ENCODE results near the gene SLC43A2.
A peak's percentile ranks its signal among the peaks of the same experiment; 100 is the strongest.

The SLC43A2 gene

GRCh38 chr17:1646199-1646875 is 17.7 kb upstream of the SLC43A2 start:
- no peak for DNase-seq (ENCODE audit: low read depth, low spot score)
- Histone ChIP-seq H3K4me3 (ENCODE audit: insufficient read length, low read depth) (no peak overlapping the region), H3K9ac (ENCODE audit: insufficient read length, low read depth) (peak overlapping the region; percentile 50), H3K9me3 (ENCODE audit: insufficient read depth, low read length) (no peaks in the 10 kb centered on the region), H3K4me1 (ENCODE audit: insufficient read depth, insufficient read length) (peaks cover 22% of the 10 kb centered on the region), H3K36me3 (ENCODE audit: insufficient read depth, insufficient read length, low read length) (peaks cover 17% of the 10 kb centered on the region), H3K27me3 (ENCODE audit: insufficient read depth, insufficient read length) (peaks cover 19% of the 10 kb centered on the region)
- TF ChIP-seq YY1 (IDR thresholded peaks at IDR 0.05; ENCODE audit: insufficient read depth, insufficient read length): no peak
- no peak for TF ChIP-seq SUZ12 (IDR thresholded peaks at IDR 0.05; ENCODE audit: extremely low read depth, insufficient read depth, insufficient read length)
- no peak for TF ChIP-seq ZNF274 (IDR thresholded peaks at IDR 0.05; ENCODE audit: low read depth, low read length)

GRCh38 chr17:1645207-1646171 is 16.9 kb upstream of the SLC43A2 start, which contains the start of gene SCARF1:
Gene SCARF1 (minus strand): TSS chr17:1645732. CDS start chr17:1645697, 35 bp downstream.
- Histone ChIP-seq H3K4me1 (ENCODE audit: insufficient read depth, insufficient read length) (peaks cover 20% of the 10 kb centered on the region), H3K4me3 (ENCODE audit: insufficient read length, low read depth) (no peak within 1 kb of the TSS), H3K27me3 (ENCODE audit: insufficient read depth, insufficient read length) (peaks cover 19% of the 10 kb centered on the region), H3K9me3 (ENCODE audit: insufficient read depth, low read length) (no peaks in the 10 kb centered on the region), H3K9ac (ENCODE audit: insufficient read length, low read depth) (peak within 1 kb of the TSS; percentile 50), H3K36me3 (ENCODE audit: insufficient read depth, insufficient read length, low read length) (peaks cover 9% of the 10 kb centered on the region)
- no peak for TF ChIP-seq YY1 (IDR thresholded peaks at IDR 0.05; ENCODE audit: insufficient read depth, insufficient read length)
- no peak for TF ChIP-seq ZNF274 (IDR thresholded peaks at IDR 0.05; ENCODE audit: low read depth, low read length)
- no peak for TF ChIP-seq SUZ12 (IDR thresholded peaks at IDR 0.05; ENCODE audit: extremely low read depth, insufficient read depth, insufficient read length)
- DNase-seq (ENCODE audit: low read depth, low spot score): no peak

DNA sequence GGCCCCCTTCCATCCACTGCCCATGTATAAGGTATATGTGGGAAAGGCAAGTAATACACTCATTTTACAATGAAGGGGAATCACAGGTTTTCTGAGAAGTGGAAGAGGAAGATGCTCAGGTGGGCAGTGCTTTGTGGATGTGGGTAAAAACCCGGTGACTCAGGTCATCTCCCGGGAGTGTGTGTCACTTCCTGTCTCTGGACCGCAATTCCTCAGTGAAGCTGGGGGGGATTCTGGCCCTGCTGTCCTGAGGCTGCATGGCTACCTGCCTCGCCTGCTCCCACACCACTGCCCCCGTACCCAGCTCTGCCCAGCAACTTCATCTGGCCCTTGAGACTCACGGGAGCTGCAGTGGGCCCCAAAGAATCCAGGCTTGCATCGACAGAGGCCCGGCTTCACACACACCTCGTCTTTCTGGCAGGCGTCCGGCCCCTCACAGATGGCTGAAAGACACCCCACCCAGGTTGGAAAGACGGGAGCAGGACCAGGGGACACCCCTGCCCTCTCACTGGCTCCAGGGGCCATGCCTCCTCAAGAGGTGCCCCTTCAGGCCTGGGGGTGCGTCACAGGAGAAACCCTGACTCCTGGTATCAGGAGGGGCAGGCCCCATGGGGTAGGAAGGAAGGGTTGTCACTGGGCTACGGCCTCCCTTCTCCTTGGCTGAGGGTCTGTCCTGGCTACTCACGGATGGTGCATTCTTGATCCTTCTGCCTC is 16.0 kb upstream of the SLC43A2 start:
- Histone ChIP-seq H3K4me1 (ENCODE audit: insufficient read depth, insufficient read length) (peaks cover 27% of the 10 kb centered on the region), H3K9ac (ENCODE audit: insufficient read length, low read depth) (peak overlapping the region; percentile 21)
- DNase-seq (ENCODE audit: low read depth, low spot score): no peak

GRCh38 chr17:1643999-1644492 is 15.4 kb upstream of the SLC43A2 start:
- Histone ChIP-seq H3K27me3 (ENCODE audit: insufficient read depth, insufficient read length) (peaks cover 19% of the 10 kb centered on the region), H3K36me3 (ENCODE audit: insufficient read depth, insufficient read length, low read length) (peaks cover 2% of the 10 kb centered on the region), H3K9me3 (ENCODE audit: insufficient read depth, low read length) (no peaks in the 10 kb centered on the region), H3K4me3 (ENCODE audit: insufficient read length, low read depth) (peak overlapping the region; percentile 30), H3K4me1 (ENCODE audit: insufficient read depth, insufficient read length) (peaks cover 29% of the 10 kb centered on the region), H3K9ac (ENCODE audit: insufficient read length, low read depth) (no peak overlapping the region)
- DNase-seq (ENCODE audit: low read depth, low spot score): no peak
- no peak for TF ChIP-seq SUZ12 (IDR thresholded peaks at IDR 0.05; ENCODE audit: extremely low read depth, insufficient read depth, insufficient read length)
- TF ChIP-seq YY1 (IDR thresholded peaks at IDR 0.05; ENCODE audit: insufficient read depth, insufficient read length): no peak
- TF ChIP-seq ZNF274 (IDR thresholded peaks at IDR 0.05; ENCODE audit: low read depth, low read length): no peak

More for the DNA sequence above, 16.0 kb upstream of the SLC43A2 start:
- Histone ChIP-seq H3K4me3 (ENCODE audit: insufficient read length, low read depth) (no peak overlapping the region), H3K27me3 (ENCODE audit: insufficient read depth, insufficient read length) (peaks cover 19% of the 10 kb centered on the region), H3K9me3 (ENCODE audit: insufficient read depth, low read length) (no peaks in the 10 kb centered on the region), H3K36me3 (ENCODE audit: insufficient read depth, insufficient read length, low read length) (peaks cover 2% of the 10 kb centered on the region)
- TF ChIP-seq ZNF274 (IDR thresholded peaks at IDR 0.05; ENCODE audit: low read depth, low read length) (no peak), SUZ12 (IDR thresholded peaks at IDR 0.05; ENCODE audit: extremely low read depth, insufficient read depth, insufficient read length) (no peak), YY1 (IDR thresholded peaks at IDR 0.05; ENCODE audit: insufficient read depth, insufficient read length) (no peak)

- Histone ChIP-seq H3K4me1 (ENCODE audit: insufficient read depth, insufficient read length) (peaks cover 32% of the 10 kb centered on the region), H3K4me3 (ENCODE audit: insufficient read length, low read depth) (peak overlapping the region; percentile 30), H3K36me3 (ENCODE audit: insufficient read depth, insufficient read length, low read length) (peaks cover 2% of the 10 kb centered on the region), H3K9ac (ENCODE audit: insufficient read length, low read depth) (peak overlapping the region; percentile 50), H3K9me3 (ENCODE audit: insufficient read depth, low read length) (no peaks in the 10 kb centered on the region), H3K27me3 (ENCODE audit: insufficient read depth, insufficient read length) (peaks cover 19% of the 10 kb centered on the region)
- no peak for DNase-seq (ENCODE audit: low read depth, low spot score)
- TF ChIP-seq ZNF274 (IDR thresholded peaks at IDR 0.05; ENCODE audit: low read depth, low read length) (no peak), YY1 (IDR thresholded peaks at IDR 0.05; ENCODE audit: insufficient read depth, insufficient read length) (no peak), SUZ12 (IDR thresholded peaks at IDR 0.05; ENCODE audit: extremely low read depth, insufficient read depth, insufficient read length) (no peak)
Observed at GRCh38 chr17:1643293-1643998, 14.8 kb upstream of the SLC43A2 start.

GRCh38 chr17:1641065-1641403 is 12.4 kb upstream of the SLC43A2 start:
- Histone ChIP-seq H3K9me3 (ENCODE audit: insufficient read depth, low read length) (no peaks in the 10 kb centered on the region), H3K4me1 (ENCODE audit: insufficient read depth, insufficient read length) (peaks cover 24% of the 10 kb centered on the region), H3K36me3 (ENCODE audit: insufficient read depth, insufficient read length, low read length) (no peaks in the 10 kb centered on the region), H3K27me3 (ENCODE audit: insufficient read depth, insufficient read length) (peaks cover 19% of the 10 kb centered on the region), H3K4me3 (ENCODE audit: insufficient read length, low read depth) (no peak overlapping the region), H3K9ac (ENCODE audit: insufficient read length, low read depth) (no peak overlapping the region)
- TF ChIP-seq ZNF274 (IDR thresholded peaks at IDR 0.05; ENCODE audit: low read depth, low read length) (no peak), YY1 (IDR thresholded peaks at IDR 0.05; ENCODE audit: insufficient read depth, insufficient read length) (no peak), SUZ12 (IDR thresholded peaks at IDR 0.05; ENCODE audit: extremely low read depth, insufficient read depth, insufficient read length) (no peak)
- DNase-seq (ENCODE audit: low read depth, low spot score): no peak
